ENCODE measurements around the gene NPR2.
A peak's percentile ranks its signal among the peaks of the same experiment; 100 is the strongest.

NPR2 gene

GRCh38 chr9:35766997-35767396, 24.4 kb upstream of the NPR2 start:
- DNase-seq: no peak

DNA sequence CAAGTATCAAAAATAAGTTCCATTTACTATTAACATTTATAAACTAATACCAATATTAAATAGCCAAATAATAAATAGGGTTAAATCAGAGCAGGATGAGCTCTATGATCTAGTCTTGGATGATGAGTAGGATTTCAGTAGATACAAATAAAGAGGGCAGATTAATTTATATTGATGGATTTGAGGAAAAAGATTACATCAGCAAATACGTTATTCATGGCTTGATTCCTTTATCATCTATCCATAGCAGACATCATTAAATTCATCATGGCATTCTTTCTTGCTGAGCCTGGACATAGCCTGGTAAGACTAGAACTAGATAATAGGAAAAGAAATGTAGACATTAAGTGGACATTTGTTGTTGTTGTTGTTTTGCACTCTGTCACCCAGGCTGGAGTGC, 23.9 kb upstream of the NPR2 start:
- no peak for DNase-seq

GRCh38 chr9:35769763-35770162, 21.6 kb upstream of the NPR2 start:
- no peak for DNase-seq

- no peak for DNase-seq
Measured at GRCh38 chr9:35771075-35771433, 20.3 kb upstream of the NPR2 start.

- DNase-seq: peak; percentile 18
Measured at GRCh38 chr9:35771534-35771933, 19.9 kb upstream of the NPR2 start.

GRCh38 chr9:35771943-35772342, 19.4 kb upstream of the NPR2 start:
- no peak for DNase-seq

- DNase-seq: no peak
Measured at GRCh38 chr9:35774907-35775635, 16.3 kb upstream of the NPR2 start.

GRCh38 chr9:35776018-35776417, 15.4 kb upstream of the NPR2 start:
- DNase-seq: peak; percentile 78

DNA sequence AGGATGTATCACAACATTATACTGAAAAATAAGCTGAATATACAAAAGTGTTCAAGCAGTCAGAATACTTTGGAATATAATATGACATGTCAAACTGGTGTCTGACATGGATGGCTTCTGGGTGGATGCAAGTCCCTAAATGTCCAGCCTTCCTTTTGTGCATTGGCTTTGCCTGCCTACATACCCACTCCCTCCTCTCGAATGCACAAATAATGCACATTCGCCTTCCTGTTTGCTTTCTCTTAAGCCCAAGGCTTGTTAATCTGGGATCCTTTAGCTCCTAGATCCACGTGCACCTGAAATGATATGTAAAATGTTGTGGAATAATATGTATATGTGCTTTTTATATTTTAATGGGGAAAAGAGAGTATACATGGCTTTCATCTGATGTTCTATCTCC, 12.9 kb upstream of the NPR2 start:
- no peak for DNase-seq

- no peak for DNase-seq
Measured at GRCh38 chr9:35781066-35781465, 10.3 kb upstream of the NPR2 start.

DNA sequence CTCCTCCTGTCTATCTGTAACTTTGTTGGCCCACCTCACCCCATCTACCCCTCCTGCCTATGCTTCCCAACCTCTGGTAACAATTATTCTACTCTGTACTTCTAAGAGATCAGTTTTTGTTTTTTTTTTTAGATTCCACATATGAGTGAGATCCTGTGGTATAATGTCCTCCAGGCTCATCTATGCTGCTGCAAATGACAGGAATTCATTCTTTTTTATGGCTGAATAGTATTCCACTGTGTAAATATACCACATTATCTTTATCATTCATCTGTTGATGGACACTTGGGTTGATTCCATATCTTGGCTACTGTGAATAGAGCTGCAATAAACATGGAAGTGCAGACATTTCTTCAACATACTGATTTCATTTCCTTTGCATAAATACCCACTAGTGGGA, 8.0 kb upstream of the NPR2 start:
- DNase-seq: no peak

GRCh38 chr9:35789541-35789940, 1.9 kb upstream of the NPR2 start:
- no peak for DNase-seq

DNA sequence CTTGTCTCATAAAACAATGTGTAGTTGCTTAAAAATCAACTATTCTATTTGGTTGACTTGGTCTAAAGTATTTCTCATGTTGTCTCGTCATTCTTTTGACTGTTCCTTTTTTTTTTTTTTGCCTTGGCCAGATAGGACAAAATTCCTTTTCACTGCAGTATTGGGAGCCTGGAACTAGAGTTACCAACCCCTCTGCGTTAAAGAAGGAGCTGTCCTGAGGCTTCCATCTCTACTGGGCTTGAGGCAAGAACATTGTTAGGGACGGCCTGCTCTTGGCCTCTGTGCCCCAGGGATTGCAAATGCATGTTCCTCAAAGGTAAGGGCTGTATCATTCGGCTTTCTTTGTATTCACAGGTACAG, 1.4 kb upstream of the NPR2 start:
- DNase-seq: no peak

- DNase-seq: peak; percentile 61
Measured at GRCh38 chr9:35790385-35791296, 750 bp upstream of the NPR2 start.

- DNase-seq: no peak
Measured at GRCh38 chr9:35792024-35792813, 828 bp downstream of the NPR2 start.

- no peak for DNase-seq
Measured at GRCh38 chr9:35792826-35793225, 1.4 kb downstream of the NPR2 start.

DNA sequence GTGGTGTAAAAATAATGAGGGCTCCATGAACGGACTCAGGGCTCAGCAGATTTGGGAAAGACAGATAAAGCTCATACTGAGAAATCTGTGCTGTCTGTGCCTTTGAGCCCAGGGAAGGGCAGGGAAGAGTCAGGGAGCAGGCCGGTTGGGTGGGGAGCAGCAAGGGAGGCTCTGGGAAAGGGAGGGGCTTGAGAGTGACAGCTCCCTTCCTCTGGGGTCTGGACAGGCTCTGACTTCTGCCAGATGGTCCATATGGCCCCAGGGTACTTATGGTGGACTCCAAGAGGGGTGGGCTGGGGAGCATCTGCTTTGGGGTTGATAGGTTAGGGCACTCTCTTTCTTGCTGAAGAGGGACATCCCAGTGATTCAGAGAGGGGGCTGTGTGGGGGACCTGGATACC, 2.1 kb downstream of the NPR2 start:
- DNase-seq: no peak

- DNase-seq: no peak
Measured at GRCh38 chr9:35795695-35796094, 4.3 kb downstream of the NPR2 start.

GRCh38 chr9:35797311-35798109, 6.1 kb downstream of the NPR2 start:
- DNase-seq: no peak

- DNase-seq: no peak
Measured at GRCh38 chr9:35798658-35799374, 7.4 kb downstream of the NPR2 start.

DNA sequence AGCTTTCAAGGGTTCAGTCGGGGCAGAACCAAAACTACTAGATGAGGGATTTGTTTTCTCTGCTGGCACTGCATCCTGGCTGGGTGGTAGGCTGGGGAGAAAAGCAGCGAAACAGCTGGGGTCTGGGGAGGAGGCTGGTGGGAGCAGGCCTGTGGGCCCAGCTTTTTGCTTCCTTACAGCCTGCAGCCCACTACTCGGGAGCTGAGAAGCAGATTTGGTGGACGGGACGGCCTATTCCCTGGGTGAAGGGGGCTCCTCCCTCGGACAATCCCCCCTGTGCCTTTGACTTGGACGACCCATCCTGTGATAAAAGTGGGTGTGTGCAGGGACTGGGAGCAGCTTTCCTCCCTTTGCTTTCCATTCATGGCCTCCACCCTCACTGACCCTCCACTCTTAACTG, 9.1 kb downstream of the NPR2 start:
- no peak for DNase-seq

Data from NCI-H748 treated with DMSO at 0.1 percent for 48 hours (cell line).